Upper lobe of left lung (tissue), 6 donors: ENCODE data around the gene RBP3. TPM values are rescaled to one million over a fixed set of nuclear protein-coding genes. Genes with fewer than 3 reads are reported as not detected.

Experiments used
- ATAC-seq, 2 donors: fragments of 200-7000 bp; cut with Tn5 transposase; one replicate each; pipeline ENCODE4 v1.9.1; 2022; ENCODE audit warnings: mild to moderate bottlenecking in 2 of 2, moderate library complexity in 2 of 2; ENCODE audit not compliant: low FRiP score in 2 of 2
- DNase-seq, 2 donors: peaks; one replicate each; pipeline ENCODE4 v3.0.0-alpha.2; 2019 to 2020
- H3K27ac ChIP-seq, 4 donors: fragments of 200-600 bp; sonication (generic); one replicate each; pipeline ENCODE4 v1.5.1; 2016 to 2019
- H3K27me3 ChIP-seq, 4 donors: fragments of 200-600 bp; sonication (generic); one replicate each; pipeline ENCODE4 v1.5.1; 2017 to 2019
- H3K36me3 ChIP-seq, 4 donors: fragments of 200-600 bp; sonication (generic); one replicate each; pipeline ENCODE4 v1.5.1; 2016 to 2019
- H3K4me1 ChIP-seq, 4 donors: fragments of 200-600 bp; sonication (generic); one replicate each; pipeline ENCODE4 v1.5.1; 2018 to 2019
- H3K4me3 ChIP-seq, 4 donors: fragments of 200-600 bp; sonication (generic); one replicate each; pipeline ENCODE4 v1.5.1; 2017 to 2019; ENCODE audit warnings: mild to moderate bottlenecking in 2 of 4, moderate library complexity in 1 of 4
- H3K9me3 ChIP-seq, 4 donors: fragments of 200-600 bp; sonication (generic); one replicate each; pipeline ENCODE4 v1.5.1; 2018 to 2019
- EP300 ChIP-seq, 4 donors: sonication (generic); formaldehyde crosslinking; IDR thresholded peaks; one replicate each; pipeline ENCODE4 v1.5.1; 2017; ENCODE audit warnings: antibody characterized with exemption in 4 of 4, control low read depth in 2 of 4
- POLR2A ChIP-seq, 4 donors: fragments of 450-650 bp; IDR thresholded peaks; one replicate each; pipeline ENCODE4 v1.5.1; 2016 to 2017; ENCODE audit warnings: antibody characterized with exemption in 4 of 4, mild to moderate bottlenecking in 2 of 4
- POLR2AphosphoS5 ChIP-seq, 2 donors: sonication (generic); formaldehyde crosslinking; IDR thresholded peaks; one replicate each; pipeline ENCODE4 v1.5.1; 2017; ENCODE audit warnings: antibody characterized with exemption in 2 of 2
- WGBS, 2 donors: methylation state at CpG; one replicate each; pipeline ENCODE4 v1.1.5; 2017 to 2018; 5-methylcytosine and 5-hydroxymethylcytosine counted together
- total RNA-seq, 6 donors: library from RNA; depleted of rRNA in 4 of 6; stranded (reverse); fragments of >200 nt in 4 of 6; gene quantifications; one replicate each; pipeline versions ENCODE4 v1.1.0 to v1.2.1, GENCODE V29; 2016 to 2021
- TF ChIP-seq, protein P1 (sequence below), 6 experiments: fragments of 450-650 bp in 4 of 6; fragments of 200-600 bp in 2 of 6; sonication (generic) in 2 of 6; IDR thresholded peaks; one replicate each; pipeline ENCODE4 v1.5.1; 2016 to 2019; ENCODE audit warnings: antibody characterized with exemption in 6 of 6
- donor health status: DM: no; HTN: no; CAD: no; lungs with moderate emphysema.
- donor health status: DM: no; HTN: yes; CAD: no; lungs with severe emphysema.

The RBP3 gene
- total RNA-seq, 6 donors from 2014 or later: not detected

- no peak overlapping the region for H3K27ac ChIP-seq
- no peak overlapping the region for H3K4me3 ChIP-seq
- ATAC-seq: no peak
- TF ChIP-seq POLR2AphosphoS5 (IDR thresholded peaks at IDR 0.05): no peak
- TF ChIP-seq, protein P1, sequence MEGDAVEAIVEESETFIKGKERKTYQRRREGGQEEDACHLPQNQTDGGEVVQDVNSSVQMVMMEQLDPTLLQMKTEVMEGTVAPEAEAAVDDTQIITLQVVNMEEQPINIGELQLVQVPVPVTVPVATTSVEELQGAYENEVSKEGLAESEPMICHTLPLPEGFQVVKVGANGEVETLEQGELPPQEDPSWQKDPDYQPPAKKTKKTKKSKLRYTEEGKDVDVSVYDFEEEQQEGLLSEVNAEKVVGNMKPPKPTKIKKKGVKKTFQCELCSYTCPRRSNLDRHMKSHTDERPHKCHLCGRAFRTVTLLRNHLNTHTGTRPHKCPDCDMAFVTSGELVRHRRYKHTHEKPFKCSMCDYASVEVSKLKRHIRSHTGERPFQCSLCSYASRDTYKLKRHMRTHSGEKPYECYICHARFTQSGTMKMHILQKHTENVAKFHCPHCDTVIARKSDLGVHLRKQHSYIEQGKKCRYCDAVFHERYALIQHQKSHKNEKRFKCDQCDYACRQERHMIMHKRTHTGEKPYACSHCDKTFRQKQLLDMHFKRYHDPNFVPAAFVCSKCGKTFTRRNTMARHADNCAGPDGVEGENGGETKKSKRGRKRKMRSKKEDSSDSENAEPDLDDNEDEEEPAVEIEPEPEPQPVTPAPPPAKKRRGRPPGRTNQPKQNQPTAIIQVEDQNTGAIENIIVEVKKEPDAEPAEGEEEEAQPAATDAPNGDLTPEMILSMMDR (IDR thresholded peaks at IDR 0.05): no peak
- TF ChIP-seq POLR2A (IDR thresholded peaks at IDR 0.05): no peak
- no peak for TF ChIP-seq EP300 (IDR thresholded peaks at IDR 0.05)
- H3K4me1 ChIP-seq: no peaks in the 10 kb centered on the region
- no peaks in the 10 kb centered on the region for H3K9me3 ChIP-seq
- WGBS, 2 donors: 75 to 83% methylated on average over 6 of the region's 6 CpGs
- DNase-seq: no peak
- no peaks in the 10 kb centered on the region for H3K36me3 ChIP-seq
- H3K27me3 ChIP-seq: no peaks in the 10 kb centered on the region
These were observed 24.6 kb downstream of the RBP3 start for GRCh38 chr10:47372726-47373125.

- no peaks in the 10 kb centered on the region for H3K4me1 ChIP-seq
- TF ChIP-seq EP300 (IDR thresholded peaks at IDR 0.05) (no peak), POLR2AphosphoS5 (IDR thresholded peaks at IDR 0.05) (no peak), POLR2A (IDR thresholded peaks at IDR 0.05) (no peak)
- TF ChIP-seq, protein P1 (IDR thresholded peaks at IDR 0.05): no peak
- no peak overlapping the region for H3K4me3 ChIP-seq
- no peaks in the 10 kb centered on the region for H3K27me3 ChIP-seq
- ATAC-seq: no peak
- 75 to 87% methylated on average over 10 to 12 of the region's 12 CpGs for WGBS, 2 donors
- no peaks in the 10 kb centered on the region for H3K9me3 ChIP-seq
- no peaks in the 10 kb centered on the region for H3K36me3 ChIP-seq
- DNase-seq: no peak
- H3K27ac ChIP-seq: no peak overlapping the region
These were observed 26.7 kb downstream of the RBP3 start for GRCh38 chr10:47374611-47375536.

DNA sequence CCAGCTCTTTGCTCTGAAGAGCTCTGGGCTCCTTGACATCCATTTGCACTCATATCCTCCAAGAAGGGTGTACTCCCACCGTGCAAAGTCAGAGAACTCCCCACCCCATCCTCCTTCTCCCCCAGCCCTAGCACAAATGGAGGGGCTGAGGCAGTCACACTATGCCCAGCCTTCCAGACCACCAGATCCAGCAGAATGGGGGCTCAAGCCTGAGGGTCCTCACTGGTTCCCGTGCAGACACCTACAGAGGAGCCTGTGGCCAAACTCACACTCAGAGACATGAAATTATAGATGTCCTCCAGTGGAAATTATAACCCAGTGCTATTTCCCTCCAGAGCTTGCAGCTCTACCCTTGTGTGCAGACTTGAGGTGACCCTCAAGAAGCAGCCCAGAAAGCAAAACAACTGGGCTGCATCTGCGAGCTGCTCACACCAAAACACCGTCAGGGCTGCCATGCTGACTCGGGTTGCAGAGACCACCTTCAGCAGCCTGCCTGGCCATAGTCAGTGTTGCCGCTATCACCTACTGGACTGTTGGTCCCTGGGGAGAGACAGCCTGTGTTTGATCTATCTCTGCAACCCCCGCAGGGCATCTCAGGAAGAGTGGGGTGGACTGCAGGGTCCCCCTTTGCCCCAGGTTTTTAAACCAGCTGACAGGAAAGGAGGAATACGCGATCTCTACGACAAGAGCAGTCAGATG, 28.5 kb downstream of the RBP3 start:
- TF ChIP-seq POLR2AphosphoS5 (IDR thresholded peaks at IDR 0.05): no peak
- TF ChIP-seq, protein P1 (IDR thresholded peaks at IDR 0.05): no peak
- no peak for TF ChIP-seq EP300 (IDR thresholded peaks at IDR 0.05)
- TF ChIP-seq POLR2A (IDR thresholded peaks at IDR 0.05): no peak
- Histone ChIP-seq H3K4me3 (no peak overlapping the region), H3K27me3 (no peaks in the 10 kb centered on the region), H3K4me1 (no peaks in the 10 kb centered on the region), H3K9me3 (no peaks in the 10 kb centered on the region), H3K36me3 (no peaks in the 10 kb centered on the region), H3K27ac (no peak overlapping the region)
- 76 to 78% methylated on average over 9 to 10 of the region's 10 CpGs for WGBS, 2 donors
- no peak for DNase-seq
- ATAC-seq: no peak

DNA sequence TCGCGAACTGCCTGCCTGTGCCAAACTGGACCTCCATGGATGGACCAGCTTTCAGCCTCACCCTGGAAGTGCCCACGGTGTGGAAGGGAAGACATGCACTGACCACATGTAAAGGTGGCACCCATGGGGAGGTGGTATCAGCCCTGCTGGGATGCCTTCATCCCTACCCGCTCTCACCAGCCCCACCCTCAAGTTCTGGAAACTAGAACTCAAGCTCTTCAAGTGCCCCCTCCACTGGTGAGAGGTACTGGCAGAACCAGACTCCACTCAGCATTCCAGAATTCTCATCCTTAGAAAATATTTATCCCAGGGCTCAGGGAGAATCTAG, 30.0 kb downstream of the RBP3 start:
- Histone ChIP-seq H3K27ac (no peak overlapping the region), H3K4me3 (no peak overlapping the region), H3K4me1 (no peaks in the 10 kb centered on the region), H3K27me3 (no peaks in the 10 kb centered on the region), H3K36me3 (no peaks in the 10 kb centered on the region), H3K9me3 (no peaks in the 10 kb centered on the region)
- TF ChIP-seq EP300 (IDR thresholded peaks at IDR 0.05): no peak
- TF ChIP-seq, protein P1 (IDR thresholded peaks at IDR 0.05): no peak
- no peak for TF ChIP-seq POLR2A (IDR thresholded peaks at IDR 0.05)
- no peak for TF ChIP-seq POLR2AphosphoS5 (IDR thresholded peaks at IDR 0.05)
- no peak for DNase-seq
- WGBS, 2 donors: 82 to 86% methylated on average over 4 of the region's 4 CpGs
- ATAC-seq: no peak
